ENCODE measurements around the gene TMEM132D.

The TMEM132D gene

GRCh38 chr12:129296671-129297070 lies 607.2 kb downstream of the TMEM132D start:
- no peak overlapping the region for H3K4me3 Mint-ChIP-seq
- no peak overlapping the region for H3K27ac Mint-ChIP-seq
- no peak for DNase-seq
- peaks cover 9% of the 10 kb centered on the region in 2 donors for H3K27me3 Mint-ChIP-seq
- peaks cover 2 to 9% of the 10 kb centered on the region in 2 donors for H3K9me3 Mint-ChIP-seq
- H3K4me1 Mint-ChIP-seq (ENCODE audit: low read depth in 2 of 2): no peaks in the 10 kb centered on the region
- H3K36me3 Mint-ChIP-seq (ENCODE audit: insufficient read depth): no peaks in the 10 kb centered on the region
- ATAC-seq (replicated peaks): no peak

DNA sequence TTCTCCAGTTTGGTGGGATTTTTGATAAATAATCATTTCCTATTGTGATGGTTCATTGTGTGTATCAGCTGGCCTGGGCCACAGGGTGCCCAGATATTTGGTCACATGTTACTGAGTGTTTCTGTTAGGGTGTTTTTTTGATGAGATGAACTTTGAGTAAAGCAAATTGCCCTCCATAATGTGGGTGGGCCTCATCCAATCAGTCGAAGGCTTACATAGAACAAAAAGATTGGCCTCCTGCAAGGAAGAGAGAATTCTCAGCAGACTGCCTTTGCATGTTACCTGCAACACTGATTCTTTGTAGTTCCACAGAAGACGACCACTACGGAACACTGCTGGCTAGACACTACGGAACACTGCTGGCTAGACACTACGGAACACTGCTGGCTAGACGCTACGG lies 609.0 kb downstream of the TMEM132D start:
- ATAC-seq (replicated peaks) (no peak), DNase-seq (no peak)
- Mint-ChIP-seq H3K27me3 (peaks cover 9 to 16% of the 10 kb centered on the region in 2 donors), H3K27ac (no peak overlapping the region), H3K4me3 (no peak overlapping the region), H3K36me3 (ENCODE audit: insufficient read depth) (no peaks in the 10 kb centered on the region), H3K9me3 (peaks cover 0 to 9% of the 10 kb centered on the region in 2 donors), H3K4me1 (ENCODE audit: low read depth in 2 of 2) (no peaks in the 10 kb centered on the region)

DNA sequence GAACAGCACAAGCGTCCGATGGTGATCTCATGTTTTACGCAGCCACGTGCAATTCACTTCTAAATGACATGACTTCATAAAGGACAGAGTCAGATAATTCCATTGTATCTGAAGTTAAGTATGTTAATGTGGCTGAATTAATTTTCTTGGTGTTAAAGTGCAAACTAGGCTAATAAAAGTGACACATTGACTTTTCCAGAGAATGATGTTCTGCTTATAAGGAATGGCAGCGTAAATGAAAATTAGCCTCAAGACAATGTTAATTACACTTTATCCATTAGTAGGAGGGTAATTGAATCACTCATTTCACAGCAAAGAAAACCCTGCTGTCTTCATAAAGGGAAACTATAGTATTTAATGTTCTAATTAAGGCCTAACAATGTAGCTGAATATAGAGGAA lies 624.1 kb downstream of the TMEM132D start:
- peaks cover 11 to 16% of the 10 kb centered on the region in 2 donors for H3K27me3 Mint-ChIP-seq
- H3K4me1 Mint-ChIP-seq (ENCODE audit: low read depth in 2 of 2): no peaks in the 10 kb centered on the region
- H3K4me3 Mint-ChIP-seq: no peak overlapping the region
- ATAC-seq (replicated peaks) (no peak), DNase-seq (no peak)
- no peaks in the 10 kb centered on the region for H3K36me3 Mint-ChIP-seq (ENCODE audit: insufficient read depth)
- H3K27ac Mint-ChIP-seq: no peak overlapping the region
- H3K9me3 Mint-ChIP-seq: no peaks in the 10 kb centered on the region

GRCh38 chr12:129276361-129277060 lies 627.3 kb downstream of the TMEM132D start:
- DNase-seq (no peak), ATAC-seq (replicated peaks) (no peak)
- Mint-ChIP-seq H3K4me3 (no peak overlapping the region), H3K27me3 (peaks cover under 1 to 5% of the 10 kb centered on the region in 2 donors), H3K4me1 (ENCODE audit: low read depth in 2 of 2) (no peaks in the 10 kb centered on the region), H3K9me3 (no peaks in the 10 kb centered on the region), H3K36me3 (ENCODE audit: insufficient read depth) (no peaks in the 10 kb centered on the region), H3K27ac (no peak overlapping the region)

DNA sequence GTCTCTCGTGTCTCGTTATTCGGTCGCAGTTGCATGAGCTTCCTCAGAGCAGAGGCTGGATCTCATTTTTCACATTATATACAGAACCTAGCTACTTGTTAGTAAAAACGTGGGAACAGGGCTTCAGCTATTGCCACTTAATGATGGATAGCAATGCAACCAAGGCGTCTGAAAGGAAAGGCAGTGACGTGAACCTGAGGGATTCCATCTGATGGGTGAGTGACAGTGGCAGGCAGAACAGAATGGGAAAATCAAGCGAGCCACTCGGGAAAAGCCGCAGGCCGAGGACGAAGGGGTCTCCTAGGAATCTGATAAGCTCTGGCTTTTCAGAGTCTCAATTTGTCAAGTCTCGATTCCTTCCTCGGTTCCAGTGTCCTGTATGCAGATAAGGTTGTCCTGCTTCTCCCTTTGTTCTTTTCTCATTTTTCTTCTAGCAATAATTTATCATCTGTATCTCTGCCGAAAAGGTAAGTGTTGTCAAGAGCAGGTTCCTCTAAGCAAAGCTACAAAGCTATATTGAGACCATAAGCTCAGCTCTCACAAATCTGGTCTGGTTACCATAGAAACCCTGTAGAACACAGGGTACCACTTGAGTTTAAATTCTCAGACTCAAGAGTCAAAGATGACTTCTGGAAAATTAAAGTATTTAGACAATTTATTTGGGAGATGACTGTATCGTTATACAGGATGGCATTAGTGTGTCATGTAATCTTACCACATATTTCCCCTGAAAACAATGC lies 633.9 kb downstream of the TMEM132D start:
- ATAC-seq (replicated peaks) (no peak), DNase-seq (no peak)
- H3K27ac Mint-ChIP-seq: no peak overlapping the region
- H3K4me1 Mint-ChIP-seq (ENCODE audit: low read depth in 2 of 2): no peaks in the 10 kb centered on the region
- H3K27me3 Mint-ChIP-seq: peaks cover 0 to 15% of the 10 kb centered on the region in 2 donors
- peaks cover 8 to 28% of the 10 kb centered on the region in 2 donors for H3K9me3 Mint-ChIP-seq
- H3K36me3 Mint-ChIP-seq (ENCODE audit: insufficient read depth): no peaks in the 10 kb centered on the region
- H3K4me3 Mint-ChIP-seq: no peak overlapping the region

DNA sequence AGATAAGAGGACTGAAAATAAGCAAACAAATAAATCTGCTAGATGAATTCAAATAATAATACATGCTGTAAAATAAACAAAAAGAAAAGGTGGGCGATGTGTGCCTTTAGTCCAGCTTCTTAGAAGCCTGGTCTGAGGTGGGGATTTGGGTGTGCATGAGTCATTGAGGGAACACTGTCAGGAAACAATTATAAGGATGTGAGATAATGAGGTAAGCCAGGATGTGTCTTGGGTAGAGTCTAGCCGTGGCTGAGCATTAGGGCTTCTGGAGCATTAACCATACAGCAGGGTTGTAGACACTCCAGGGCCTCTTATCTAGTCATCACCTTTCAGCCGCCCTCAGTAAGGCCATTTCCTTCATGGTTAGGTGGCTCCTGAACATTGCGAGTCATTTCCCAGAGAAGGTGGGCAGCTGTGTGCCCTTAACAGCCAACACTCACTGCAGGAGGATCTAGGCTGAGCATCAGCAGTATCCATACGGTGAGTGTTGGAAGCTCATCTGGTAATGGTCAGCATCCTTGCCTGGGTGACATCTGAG lies 645.0 kb downstream of the TMEM132D start:
- H3K36me3 Mint-ChIP-seq (ENCODE audit: insufficient read depth): no peaks in the 10 kb centered on the region
- peaks cover 7 to 8% of the 10 kb centered on the region in 2 donors for H3K27me3 Mint-ChIP-seq
- DNase-seq (no peak), ATAC-seq (replicated peaks) (no peak)
- H3K9me3 Mint-ChIP-seq: peaks cover 3 to 20% of the 10 kb centered on the region in 2 donors
- H3K4me3 Mint-ChIP-seq: no peak overlapping the region
- no peak overlapping the region for H3K27ac Mint-ChIP-seq
- no peaks in the 10 kb centered on the region for H3K4me1 Mint-ChIP-seq (ENCODE audit: low read depth in 2 of 2)

DNA sequence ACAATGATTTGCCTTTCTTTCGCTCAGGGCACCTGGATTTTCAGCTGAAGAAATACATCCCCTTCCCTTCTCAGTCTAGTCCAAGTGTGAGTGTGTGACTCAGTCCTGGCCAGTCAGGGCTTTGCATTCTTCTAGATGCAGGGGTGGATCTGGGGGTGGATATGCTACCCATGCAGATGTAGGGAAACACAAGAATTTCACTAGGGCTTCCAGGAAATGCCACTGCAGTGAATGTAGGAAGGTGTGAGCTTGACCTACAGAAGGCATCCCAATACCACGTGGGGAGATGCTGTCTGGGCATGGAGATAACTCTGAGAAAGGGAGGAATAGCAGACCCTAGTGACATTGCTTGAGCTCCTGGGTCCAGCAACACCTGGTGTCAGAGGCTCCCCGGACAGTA lies 646.3 kb downstream of the TMEM132D start:
- ATAC-seq (replicated peaks): no peak
- H3K27me3 Mint-ChIP-seq: no peaks in the 10 kb centered on the region
- H3K4me3 Mint-ChIP-seq: no peak overlapping the region
- no peaks in the 10 kb centered on the region for H3K36me3 Mint-ChIP-seq (ENCODE audit: insufficient read depth)
- peaks cover 0 to 12% of the 10 kb centered on the region in 2 donors for H3K9me3 Mint-ChIP-seq
- no peak overlapping the region for H3K27ac Mint-ChIP-seq
- DNase-seq: no peak
- no peaks in the 10 kb centered on the region for H3K4me1 Mint-ChIP-seq (ENCODE audit: low read depth in 2 of 2)

- Mint-ChIP-seq H3K36me3 (ENCODE audit: insufficient read depth) (no peaks in the 10 kb centered on the region), H3K4me1 (ENCODE audit: low read depth in 2 of 2) (no peaks in the 10 kb centered on the region), H3K27me3 (peaks cover 8 to 20% of the 10 kb centered on the region in 2 donors), H3K4me3 (no peak overlapping the region), H3K9me3 (no peaks in the 10 kb centered on the region), H3K27ac (no peak overlapping the region)
- no peak for ATAC-seq (replicated peaks)
- DNase-seq: no peak
Observed at GRCh38 chr12:129246630-129247029, 657.2 kb downstream of the TMEM132D start.

DNA sequence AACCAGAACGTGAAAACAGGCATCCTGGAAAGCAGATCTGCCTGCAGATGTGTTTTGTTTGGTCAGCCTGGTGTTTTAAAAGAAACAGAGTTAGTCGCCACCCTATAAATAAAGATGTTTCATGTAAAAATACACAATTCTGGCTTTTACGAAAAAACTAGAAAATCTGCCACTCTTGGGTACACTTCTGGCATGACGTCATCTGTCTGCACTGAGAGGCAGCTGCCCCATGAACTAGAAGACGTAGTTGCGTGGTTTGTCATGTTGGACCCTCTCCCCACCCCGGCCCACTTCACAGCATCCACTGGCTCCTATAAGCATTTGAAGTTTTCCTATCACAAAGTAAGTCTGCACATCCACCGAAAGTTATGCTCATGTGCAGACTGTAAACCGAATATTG lies 658.1 kb downstream of the TMEM132D start:
- H3K27ac Mint-ChIP-seq: no peak overlapping the region
- no peaks in the 10 kb centered on the region for H3K9me3 Mint-ChIP-seq
- H3K4me1 Mint-ChIP-seq (ENCODE audit: low read depth in 2 of 2): no peaks in the 10 kb centered on the region
- H3K36me3 Mint-ChIP-seq (ENCODE audit: insufficient read depth): no peaks in the 10 kb centered on the region
- ATAC-seq (replicated peaks) (no peak), DNase-seq (no peak)
- no peak overlapping the region for H3K4me3 Mint-ChIP-seq
- H3K27me3 Mint-ChIP-seq: peaks cover 14 to 19% of the 10 kb centered on the region in 2 donors

DNA sequence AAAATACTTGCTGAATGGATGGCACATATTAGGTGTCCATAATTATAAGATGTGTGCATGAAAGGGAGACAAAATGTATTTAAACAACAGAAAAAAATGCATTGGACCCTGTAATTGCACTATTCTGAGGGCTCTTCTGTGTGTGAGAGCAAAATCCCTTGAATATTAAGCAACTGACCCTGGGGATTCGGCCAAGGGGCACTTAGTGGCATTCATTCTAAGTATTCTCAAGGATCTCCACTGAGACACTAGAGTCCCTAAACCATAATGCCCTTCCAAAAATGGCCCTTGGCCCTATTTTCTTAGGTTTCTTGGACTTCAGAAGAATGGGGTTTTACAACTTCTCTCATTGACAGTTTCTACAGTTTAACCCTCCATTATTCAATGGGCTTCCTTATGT lies 662.0 kb downstream of the TMEM132D start:
- no peaks in the 10 kb centered on the region for H3K4me1 Mint-ChIP-seq (ENCODE audit: low read depth in 2 of 2)
- ATAC-seq (replicated peaks) (no peak), DNase-seq (no peak)
- H3K27ac Mint-ChIP-seq: no peak overlapping the region
- H3K27me3 Mint-ChIP-seq: peaks cover 0 to 6% of the 10 kb centered on the region in 2 donors
- no peaks in the 10 kb centered on the region for H3K36me3 Mint-ChIP-seq (ENCODE audit: insufficient read depth)
- no peaks in the 10 kb centered on the region for H3K9me3 Mint-ChIP-seq
- H3K4me3 Mint-ChIP-seq: no peak overlapping the region

GRCh38 chr12:129237881-129238280 lies 665.9 kb downstream of the TMEM132D start:
- Mint-ChIP-seq H3K27me3 (peaks cover 0 to 6% of the 10 kb centered on the region in 2 donors), H3K27ac (no peak overlapping the region), H3K4me1 (ENCODE audit: low read depth in 2 of 2) (no peaks in the 10 kb centered on the region), H3K9me3 (no peaks in the 10 kb centered on the region), H3K4me3 (no peak overlapping the region), H3K36me3 (ENCODE audit: insufficient read depth) (no peaks in the 10 kb centered on the region)
- ATAC-seq (replicated peaks) (no peak), DNase-seq (no peak)

DNA sequence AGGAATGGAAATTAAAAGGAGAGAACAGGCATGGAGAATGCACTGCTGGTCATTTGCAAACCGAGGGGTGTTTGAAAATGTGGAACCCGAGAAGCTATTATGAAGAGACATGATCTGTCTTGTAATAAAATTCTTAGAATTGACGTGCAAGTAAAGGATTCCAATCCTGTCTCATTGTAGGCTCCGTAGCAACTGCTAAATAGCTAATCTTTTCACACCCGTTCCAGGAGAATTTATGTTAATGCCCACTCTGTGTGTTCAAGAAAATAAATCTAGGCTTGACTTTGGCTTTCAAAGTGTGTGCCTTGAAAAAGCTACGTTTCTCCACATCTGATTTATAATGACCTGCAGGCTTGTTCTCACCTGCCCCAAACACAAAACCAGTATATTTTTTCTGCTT lies 669.6 kb downstream of the TMEM132D start:
- Mint-ChIP-seq H3K4me3 (no peak overlapping the region), H3K36me3 (ENCODE audit: insufficient read depth) (no peaks in the 10 kb centered on the region), H3K4me1 (ENCODE audit: low read depth in 2 of 2) (no peaks in the 10 kb centered on the region), H3K27me3 (peaks cover 0 to 9% of the 10 kb centered on the region in 2 donors), H3K27ac (no peak overlapping the region), H3K9me3 (no peaks in the 10 kb centered on the region)
- DNase-seq: no peak
- ATAC-seq (replicated peaks): no peak

GRCh38 chr12:129231491-129231890 lies 672.3 kb downstream of the TMEM132D start:
- Mint-ChIP-seq H3K9me3 (peaks cover 0 to 3% of the 10 kb centered on the region in 2 donors), H3K27me3 (peaks cover 6 to 21% of the 10 kb centered on the region in 2 donors), H3K36me3 (ENCODE audit: insufficient read depth) (no peaks in the 10 kb centered on the region), H3K4me1 (ENCODE audit: low read depth in 2 of 2) (no peaks in the 10 kb centered on the region), H3K27ac (no peak overlapping the region), H3K4me3 (no peak overlapping the region)
- DNase-seq (no peak), ATAC-seq (replicated peaks) (no peak)

DNA sequence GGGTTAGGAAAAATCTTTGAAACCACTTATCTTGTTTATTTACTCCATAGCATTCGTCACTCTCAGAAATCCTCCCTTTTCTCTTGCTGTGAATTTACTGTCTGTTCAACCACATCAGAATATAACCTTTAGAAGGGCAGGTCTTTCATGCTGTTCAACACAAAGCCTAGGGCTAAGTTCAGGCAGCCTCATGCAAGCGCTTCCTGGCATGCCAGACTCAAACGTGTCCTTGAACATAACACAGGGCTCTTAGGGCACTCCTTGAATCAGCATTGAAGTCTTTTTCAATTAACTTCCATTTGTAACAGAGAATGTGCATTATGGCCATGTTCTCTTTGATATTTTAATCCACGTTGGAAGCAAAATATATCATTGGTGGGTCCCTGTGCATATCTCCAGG lies 672.8 kb downstream of the TMEM132D start:
- H3K36me3 Mint-ChIP-seq (ENCODE audit: insufficient read depth): no peaks in the 10 kb centered on the region
- H3K27me3 Mint-ChIP-seq: peaks cover 6 to 21% of the 10 kb centered on the region in 2 donors
- H3K27ac Mint-ChIP-seq: no peak overlapping the region
- no peak overlapping the region for H3K4me3 Mint-ChIP-seq
- DNase-seq (no peak), ATAC-seq (replicated peaks) (no peak)
- H3K9me3 Mint-ChIP-seq: peaks cover 0 to 3% of the 10 kb centered on the region in 2 donors
- H3K4me1 Mint-ChIP-seq (ENCODE audit: low read depth in 2 of 2): no peaks in the 10 kb centered on the region
